Measurements from ENCODE around the gene SLC39A1.

The SLC39A1 gene

GRCh38 chr1:153940756-153941155 is 22.6 kb downstream of the SLC39A1 start:
- H3K27ac ChIP-seq: no peak overlapping the region
- TF ChIP-seq CTCF (conservative IDR thresholded peaks at IDR 0.05): no peak

GRCh38 chr1:153939476-153939875 is 23.9 kb downstream of the SLC39A1 start:
- no peak overlapping the region for H3K27ac ChIP-seq
- no peak; the same call in 1 of the 2 replicates for TF ChIP-seq CTCF (conservative IDR thresholded peaks at IDR 0.05)

- no peak overlapping the region for H3K27ac ChIP-seq
- no peak for TF ChIP-seq CTCF (conservative IDR thresholded peaks at IDR 0.05)
These were observed 24.3 kb downstream of the SLC39A1 start for GRCh38 chr1:153938996-153939395.

GRCh38 chr1:153937331-153937730 is 26.0 kb downstream of the SLC39A1 start:
- no peak overlapping the region for H3K27ac ChIP-seq
- no peak for TF ChIP-seq CTCF (conservative IDR thresholded peaks at IDR 0.05)

- no peak overlapping the region for H3K27ac ChIP-seq
- TF ChIP-seq CTCF (conservative IDR thresholded peaks at IDR 0.05): no peak
These were observed 27.1 kb downstream of the SLC39A1 start for GRCh38 chr1:153936011-153936802.

GRCh38 chr1:153934746-153935145 is 28.6 kb downstream of the SLC39A1 start:
- no peak overlapping the region for H3K27ac ChIP-seq
- no peak for TF ChIP-seq CTCF (conservative IDR thresholded peaks at IDR 0.05)

GRCh38 chr1:153933955-153934354 is 29.4 kb downstream of the SLC39A1 start:
- no peak overlapping the region for H3K27ac ChIP-seq
- no peak for TF ChIP-seq CTCF (conservative IDR thresholded peaks at IDR 0.05)

Measured in VCaP (cell line).